Psoas muscle (tissue), 8 donors: ENCODE data around the gene TXNL4B. TPM values are rescaled to one million over a fixed set of nuclear protein-coding genes. Genes with fewer than 3 reads are reported as not detected.

ENCODE experiments used
- ATAC-seq, 4 donors: fragments of 200-7000 bp; cut with Tn5 transposase; one replicate each; pipeline ENCODE4 v1.9.1; 2020; ENCODE audit warnings: moderate library complexity in 3 of 4, mild to moderate bottlenecking in 2 of 4
- DNase-seq, 2 donors: peaks; one replicate each; pipeline ENCODE4 v3.0.0-alpha.2; 2020
- H3K27ac ChIP-seq: fragments of 200-600 bp; one replicate; pipeline ENCODE4 v1.8.0; 2022
- H3K27me3 ChIP-seq, 3 donors: fragments of 200-600 bp in 1 of 3; one replicate each; pipeline versions ENCODE4 v1.6.1 to v1.8.0; 2013 to 2022; ENCODE audit warnings: low read length in 2 of 3, mild to moderate bottlenecking in 2 of 3, moderate library complexity in 1 of 3; ENCODE audit not compliant: insufficient read depth in 3 of 3
- H3K36me3 ChIP-seq, 2 donors: fragments of 200-600 bp in 1 of 2; one replicate each; pipeline versions ENCODE4 v1.6.1 to v1.8.0; 2013 to 2022; ENCODE audit warnings: low read depth in 1 of 2, mild to moderate bottlenecking in 1 of 2, moderate library complexity in 1 of 2; ENCODE audit not compliant: insufficient read depth in 1 of 2
- H3K4me1 ChIP-seq: fragments of 200-600 bp; one replicate; pipeline ENCODE4 v1.8.0; 2022
- H3K4me3 ChIP-seq: fragments of 200-600 bp; one replicate; pipeline ENCODE4 v1.8.0; 2022; ENCODE audit warnings: mild to moderate bottlenecking
- H3K9me3 ChIP-seq: fragments of 200-600 bp; one replicate; pipeline ENCODE4 v1.8.0; 2022
- CTCF ChIP-seq: fragments of 200-600 bp; IDR thresholded peaks from one replicate; pipeline ENCODE4 v1.8.0; 2022; ENCODE audit warnings: antibody characterized with exemption
- WGBS, 3 donors: extraction: QIAGEN DNeasy Blood & Tissue Kit; methylation state at CpG; one replicate each; pipeline versions ENCODE4 v1.1.6 to v1.1.7; 2013; 5-methylcytosine and 5-hydroxymethylcytosine counted together
- intact Hi-C, 2 donors: fragments of 100-400 bp; cut with DNase I; formaldehyde crosslinking; loops; one replicate each; pipeline versions ENCODE4 v1.11.0 to v1.14.2; 2022
- polyA plus RNA-seq, 3 donors: library from polyadenylated mRNA; stranded (reverse); fragments of 200-250 nt; gene quantifications; one replicate each; pipeline ENCODE4 v1.2.3, GENCODE V29; 2013
- total RNA-seq, 4 donors: library from RNA; stranded (reverse); fragmentation: NEBNext Ultra II Directional in 2 of 4; extraction: Animal tissue kit (Norgen Biotek cat#: 25700) in 2 of 4; gene quantifications; one replicate each; pipeline versions ENCODE4 v1.2.1 to v1.2.4, GENCODE V29; 2021 to 2023
- donor health status: healthy with polysubstance abuse.
- donor health status: DM: no; HTN: no; CAD: no; lungs with moderate emphysema.
- donor health status: Bipolar disorder and iron deficiency.
- donor health status: healthy.
- donor health status: DM: yes; HTN: yes; CAD: no.
- donor health status: DM: no; HTN: no; CAD: no.
- donor health status: DM: no; HTN: no; CAD: no.
- donor health status: DM: yes; HTN: yes; CAD: no.

Gene TXNL4B
- total and polyA plus RNA-seq, 7 donors = 6.7 to 52.1 (median 9.4) TPM

GRCh38 chr16:72122308-72122707 lies 28.9 kb upstream of the TXNL4B start:
- no peaks in the 10 kb centered on the region for H3K4me1 ChIP-seq
- no peak overlapping the region for H3K27ac ChIP-seq
- DNase-seq (no peak), ATAC-seq (no peak)
- H3K4me3 ChIP-seq = no peak overlapping the region
- H3K9me3 ChIP-seq = no peaks in the 10 kb centered on the region
- H3K36me3 ChIP-seq = no peaks in the 10 kb centered on the region
- 96 to 100% (median 97%) methylated on average over 2 of the region's 2 CpGs for WGBS, 3 donors
- H3K27me3 ChIP-seq = no peaks in the 10 kb centered on the region
- TF ChIP-seq CTCF = no peak
- intact Hi-C loops = loop anchor here in 1 of 2 donors (10.0 kb wide), 4 partner anchors 352 to 1912 kb away; no protein-coding TSS in a partner anchor

DNA sequence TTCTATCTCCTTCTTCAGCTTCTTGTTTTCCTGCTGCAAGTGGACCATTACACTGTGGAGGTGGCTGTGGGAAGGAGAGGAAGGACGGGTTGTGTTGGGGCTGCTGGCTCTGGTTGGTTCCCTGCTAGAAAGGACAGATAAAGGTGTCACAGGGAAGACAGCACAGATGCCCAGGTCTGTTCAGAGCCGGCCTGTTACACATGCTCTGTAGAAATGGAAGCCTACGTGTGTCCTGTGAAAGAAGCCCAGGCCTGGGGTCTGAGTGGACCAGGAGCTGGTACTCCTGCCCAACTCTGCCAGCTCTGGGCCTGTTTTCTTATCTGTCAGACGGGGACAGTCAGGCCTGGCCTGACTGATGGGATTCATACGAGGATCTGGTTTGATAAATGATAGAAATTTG lies 26.6 kb upstream of the TXNL4B start:
- Histone ChIP-seq H3K27ac (no peak overlapping the region), H3K36me3 (no peaks in the 10 kb centered on the region), H3K27me3 (no peaks in the 10 kb centered on the region), H3K9me3 (no peaks in the 10 kb centered on the region), H3K4me1 (no peaks in the 10 kb centered on the region), H3K4me3 (no peak overlapping the region)
- ATAC-seq (no peak), DNase-seq (no peak)
- 91 to 96% (median 94%) methylated on average over 5 of the region's 5 CpGs for WGBS, 3 donors
- no peak for TF ChIP-seq CTCF
- intact Hi-C loops = loop anchor here in 1 of 2 donors (10.0 kb wide), 4 partner anchors 355 to 1915 kb away; no protein-coding TSS in a partner anchor

DNA sequence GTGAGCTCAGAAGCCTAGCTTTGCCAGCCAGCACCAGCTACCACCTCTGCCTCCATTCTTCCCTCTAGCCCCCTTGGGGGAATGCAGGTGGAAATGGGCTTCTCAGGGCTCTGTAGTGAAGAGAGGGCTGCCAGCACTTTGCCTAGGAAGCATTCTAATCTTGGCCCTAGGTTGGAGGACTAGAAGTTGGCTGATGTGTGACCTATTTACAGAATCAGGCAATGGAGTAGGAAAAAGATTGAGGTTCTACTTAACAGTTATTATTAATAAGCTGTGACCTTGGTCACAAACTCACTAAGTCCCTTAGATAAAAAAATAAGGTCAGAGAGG lies 20.2 kb upstream of the TXNL4B start:
- H3K4me3 ChIP-seq = no peak overlapping the region

DNA sequence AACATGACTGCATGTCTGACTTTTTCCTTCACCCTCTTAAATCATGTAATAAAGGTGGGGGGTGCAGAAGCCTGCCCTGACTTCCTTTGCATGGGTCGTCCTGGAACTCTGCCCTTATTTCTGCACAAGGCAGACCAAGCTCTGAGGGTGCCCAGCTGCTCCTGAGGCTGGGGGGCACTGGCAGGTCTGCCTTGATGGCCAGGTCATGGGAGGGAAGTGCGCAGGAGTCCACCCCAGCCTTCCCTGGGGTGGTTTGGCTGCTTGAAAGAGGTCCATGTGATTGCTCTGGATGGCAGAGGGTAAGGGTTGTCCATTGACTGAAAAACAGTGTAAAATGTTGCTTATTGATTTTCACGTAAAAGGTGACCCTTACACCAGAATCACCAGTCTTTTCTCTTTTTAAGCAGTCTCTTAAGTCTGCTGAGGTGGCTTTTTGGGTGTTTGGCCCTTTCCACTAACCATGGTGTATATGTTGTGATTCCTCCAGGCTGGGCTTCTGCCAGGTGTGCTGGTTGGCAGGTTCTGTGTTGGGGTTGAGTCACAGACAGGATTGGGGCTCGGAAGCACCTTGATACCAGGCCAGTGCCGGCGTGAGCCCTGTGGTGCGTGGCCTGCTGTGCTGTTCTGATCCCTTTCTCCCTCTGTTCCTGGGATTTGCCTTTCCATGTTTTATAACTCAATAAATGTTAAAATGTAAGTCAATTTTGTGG lies 19.6 kb upstream of the TXNL4B start:
- no peak for TF ChIP-seq CTCF
- intact Hi-C loops = no loop called here
- Histone ChIP-seq H3K27me3 (no peaks in the 10 kb centered on the region), H3K36me3 (peaks cover 12 to 53% of the 10 kb centered on the region in 2 donors), H3K4me1 (no peaks in the 10 kb centered on the region), H3K27ac (no peak overlapping the region), H3K4me3 (no peak overlapping the region), H3K9me3 (no peaks in the 10 kb centered on the region)
- DNase-seq (no peak), ATAC-seq (peak in 3 of 4 donors; percentile 44 to 85 (median 79))
- 69 to 82% (median 73%) methylated on average over 7 of the region's 7 CpGs for WGBS, 3 donors

More for the DNA sequence above, 20.2 kb upstream of the TXNL4B start:
- Histone ChIP-seq H3K36me3 (peaks cover 12 to 48% of the 10 kb centered on the region in 2 donors), H3K9me3 (no peaks in the 10 kb centered on the region), H3K4me1 (no peaks in the 10 kb centered on the region), H3K27me3 (no peaks in the 10 kb centered on the region), H3K27ac (no peak overlapping the region)
- TF ChIP-seq CTCF = no peak
- intact Hi-C loops = no loop called here
- no peak for DNase-seq
- ATAC-seq = peak in 2 of 4 donors; percentile 5 to 10

DNA sequence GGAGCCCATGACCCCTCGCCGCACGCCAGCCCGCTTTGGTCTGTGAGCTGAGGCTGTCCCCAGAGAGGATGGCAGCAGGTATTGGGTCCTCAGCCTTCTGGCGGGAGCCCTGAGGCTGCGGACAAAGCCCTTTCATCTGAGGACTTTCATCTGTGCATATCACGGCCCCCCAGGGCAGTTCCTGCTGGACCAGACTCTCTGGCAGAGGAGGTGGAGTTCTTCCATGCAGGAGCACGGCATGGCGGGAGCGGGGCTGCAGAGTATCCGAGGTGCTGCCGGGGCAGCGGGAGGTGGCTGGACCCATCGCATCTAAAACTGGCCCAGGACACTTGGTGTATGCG lies 19.0 kb upstream of the TXNL4B start:
- Histone ChIP-seq H3K27ac (no peak overlapping the region), H3K4me1 (no peaks in the 10 kb centered on the region), H3K36me3 (peaks cover 12 to 60% of the 10 kb centered on the region in 2 donors), H3K4me3 (no peak overlapping the region), H3K9me3 (no peaks in the 10 kb centered on the region), H3K27me3 (no peaks in the 10 kb centered on the region)
- no peak for DNase-seq
- 93 to 97% (median 94%) methylated on average over 14 to 15 of the region's 15 CpGs for WGBS, 3 donors
- no peak for TF ChIP-seq CTCF
- no peak for ATAC-seq
- intact Hi-C loops = no loop called here
